ENCODE data around the gene MRTFA.

- TF ChIP-seq EZH2 (IDR thresholded peaks at IDR 0.05; ENCODE audit: borderline replicate concordance, low read length), result no peak
- TF ChIP-seq CTCF (conservative IDR thresholded peaks at IDR 0.05 in 1 of 2, IDR thresholded peaks at IDR 0.05 in 1 of 2; ENCODE audit: extremely low read depth in 1 of 2, insufficient read depth in 1 of 2, low read depth in 1 of 2, low read length in 2 of 2), result no peak
These were observed 16.8 kb upstream of the MRTFA start for GRCh38 chr22:40653361-40653760.
